ENCODE results near the gene PPIP5K2.

PPIP5K2 gene

GRCh38 chr5:103256178-103256577, 136.1 kb downstream of the PPIP5K2 start:
- TF ChIP-seq CTCF (IDR thresholded peaks at IDR 0.05) = peak; percentile 24; the same call in 1 of the 2 replicates

GRCh38 chr5:103258368-103258956, 138.4 kb downstream of the PPIP5K2 start, which contains the start of gene MACIR:
Gene MACIR, plus strand, starts transcription at chr5:103258763. Its CDS starts 17,157 bp downstream, at chr5:103275920.
- no peak; the same call in 1 of the 2 replicates for TF ChIP-seq CTCF (IDR thresholded peaks at IDR 0.05)

GRCh38 chr5:103258957-103259704, 139.0 kb downstream of the PPIP5K2 start:
- TF ChIP-seq CTCF (IDR thresholded peaks at IDR 0.05) = peak; percentile 14; the same call in 1 of the 2 replicates

- TF ChIP-seq CTCF (IDR thresholded peaks at IDR 0.05) = no peak
Measured at GRCh38 chr5:103259705-103260355, 139.7 kb downstream of the PPIP5K2 start.

- no peak for TF ChIP-seq CTCF (IDR thresholded peaks at IDR 0.05)
Measured at GRCh38 chr5:103260951-103261350, 140.8 kb downstream of the PPIP5K2 start.
